GM18505 (cell line): ENCODE measurements around the gene DMC1.

ENCODE experiments used
- ATAC-seq: cut with Tn5 transposase; IDR thresholded peaks from one replicate; pipeline ENCODE4 v1.9.1; 2021; ENCODE audit not compliant: unreplicated experiment
- POLR2A ChIP-seq: IDR thresholded peaks from 4 replicates; pipeline ENCODE4 v1.6.1; 2011; ENCODE audit warnings: borderline replicate concordance; ENCODE audit not compliant: insufficient read depth, insufficient read length; ENCODE audit errors: extremely low read depth

Gene DMC1

GRCh38 chr22:38578505-38578904 is 8.5 kb upstream of the DMC1 start:
- no peak for TF ChIP-seq POLR2A
- ATAC-seq, result no peak

- no peak for TF ChIP-seq POLR2A
- no peak for ATAC-seq
Observed at GRCh38 chr22:38572065-38572464, 2.1 kb upstream of the DMC1 start.

GRCh38 chr22:38570779-38571364 is 889 bp upstream of the DMC1 start:
- TF ChIP-seq POLR2A, result no peak

GRCh38 chr22:38569181-38569971 is 607 bp downstream of the DMC1 start:
- no peak for ATAC-seq
- no peak for TF ChIP-seq POLR2A

More at GRCh38 chr22:38570779-38571364, 889 bp upstream of the DMC1 start:
- no peak for ATAC-seq

- no peak for ATAC-seq
- no peak for TF ChIP-seq POLR2A
Observed at GRCh38 chr22:38567531-38568285, 2.3 kb downstream of the DMC1 start.

- TF ChIP-seq POLR2A, result no peak
- ATAC-seq, result no peak
Observed at GRCh38 chr22:38566726-38567504, 3.1 kb downstream of the DMC1 start.

GRCh38 chr22:38565441-38565840 is 4.5 kb downstream of the DMC1 start:
- no peak for TF ChIP-seq POLR2A
- ATAC-seq, result no peak

- no peak for ATAC-seq
- no peak for TF ChIP-seq POLR2A
Observed at GRCh38 chr22:38564669-38565068, 5.3 kb downstream of the DMC1 start.

- no peak for ATAC-seq
- no peak for TF ChIP-seq POLR2A
Observed at GRCh38 chr22:38554281-38554680, 15.7 kb downstream of the DMC1 start.

GRCh38 chr22:38549101-38549894 is 20.7 kb downstream of the DMC1 start:
- TF ChIP-seq POLR2A, result no peak
- ATAC-seq, result no peak

- TF ChIP-seq POLR2A, result no peak
- ATAC-seq, result no peak
Observed at GRCh38 chr22:38540701-38541100, 29.3 kb downstream of the DMC1 start.

GRCh38 chr22:38531251-38531938 is 38.6 kb downstream of the DMC1 start:
- no peak for ATAC-seq
- no peak for TF ChIP-seq POLR2A

- ATAC-seq, result no peak
Observed at GRCh38 chr22:38524429-38524828, 45.6 kb downstream of the DMC1 start.

More at GRCh38 chr22:38524429-38524828, 45.6 kb downstream of the DMC1 start:
- no peak for TF ChIP-seq POLR2A
